MCF 10A (cell line): ENCODE data around the gene DIP2A. TPM values are rescaled to one million over a fixed set of nuclear protein-coding genes. Genes with fewer than 3 reads are reported as not detected.

Source experiments
- BruUV-seq: library from RNA; stranded (reverse); fragments of 400-500 nt; replicated peaks from 2 replicates; lab custom pipeline; 2021; lab: Mats Ljungman, UMichigan
- CTCF ChIA-PET: fragments of 300-600 bp; sonication (Branson Sonifier 250); formaldehyde crosslinking; extraction: SDS; loops from one replicate; lab custom pipeline; 2021; ENCODE audit warnings: antibody characterized with exemption, inconsistent platforms; lab: Yijun Ruan, JAX
- POLR2A ChIA-PET: fragments of 300-600, 350-650 bp; sonication (Branson Sonifier 250); formaldehyde crosslinking; extraction: SDS; loops from one replicate; lab custom pipeline; 2020; ENCODE audit warnings: antibody characterized with exemption, inconsistent platforms; lab: Yijun Ruan, JAX
- DNase-seq: peaks from one replicate; pipeline ENCODE4 v3.0.0-alpha.2; 2018; ENCODE audit not compliant: unreplicated experiment
- H3K27ac Mint-ChIP-seq: one replicate; pipeline ENCODE4 v1.8.0; 2022; ENCODE audit warnings: mild to moderate bottlenecking, low read depth, mixed read lengths; ENCODE audit not compliant: unreplicated experiment
- H3K27me3 Mint-ChIP-seq: one replicate; pipeline ENCODE4 v1.8.0; 2022; ENCODE audit warnings: mixed read lengths; ENCODE audit not compliant: insufficient read depth, unreplicated experiment
- H3K36me3 Mint-ChIP-seq: one replicate; pipeline ENCODE4 v1.8.0; 2022; ENCODE audit warnings: mild to moderate bottlenecking, moderate library complexity, mixed read lengths; ENCODE audit not compliant: insufficient read depth, unreplicated experiment
- H3K4me1 Mint-ChIP-seq: one replicate; pipeline ENCODE4 v1.8.0; 2022; ENCODE audit warnings: mixed read lengths; ENCODE audit not compliant: insufficient read depth, unreplicated experiment
- H3K4me3 Mint-ChIP-seq: one replicate; pipeline ENCODE4 v1.8.0; 2022; ENCODE audit warnings: mild to moderate bottlenecking, moderate library complexity, mixed read lengths; ENCODE audit not compliant: unreplicated experiment
- H3K9me3 Mint-ChIP-seq: one replicate; pipeline ENCODE4 v1.8.0; 2022; ENCODE audit warnings: mixed read lengths; ENCODE audit not compliant: unreplicated experiment
- intact Hi-C: fragments of 100-400 bp; cut with micrococcal nuclease; formaldehyde crosslinking; loops from 2 replicates; pipeline ENCODE4 v1.14.1; 2022
- total RNA-seq: library from RNA; stranded (reverse); gene quantifications from 2 replicates; pipeline ENCODE4 v1.2.3, GENCODE V29; 2022
- TF ChIP-seq, protein P1 (sequence below): fragments of 200-600 bp; IDR thresholded peaks from one replicate; pipeline ENCODE4 v1.8.0; 2022; ENCODE audit warnings: antibody characterized with exemption, mild to moderate bottlenecking; ENCODE audit not compliant: unreplicated experiment

DIP2A gene
- total RNA-seq, 1 experiment from 2014 or later: 39.6 TPM

DNA sequence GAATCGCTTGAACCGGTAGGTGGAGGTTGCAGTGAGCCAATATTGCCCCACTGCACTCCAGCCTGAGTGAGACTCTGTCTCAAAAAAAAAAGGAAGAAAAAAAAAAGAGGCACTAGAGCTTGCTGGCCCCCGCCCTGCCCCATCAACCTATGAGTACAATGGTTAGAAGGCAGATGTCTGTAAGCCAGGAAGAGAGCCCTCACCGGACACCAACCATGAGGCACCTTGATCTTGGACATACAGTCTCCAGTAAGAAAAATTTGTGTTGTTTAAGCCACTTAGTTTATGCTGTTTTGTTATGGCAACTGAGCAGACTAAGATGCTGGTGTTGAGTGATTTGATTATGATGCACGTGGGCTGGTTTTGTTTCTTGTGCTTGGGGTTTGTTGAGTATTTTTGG lies 34.2 kb downstream of the DIP2A start:
- Mint-ChIP-seq H3K9me3 (no peaks in the 10 kb centered on the region), H3K36me3 (peaks cover 33% of the 10 kb centered on the region), H3K4me1 (no peaks in the 10 kb centered on the region), H3K4me3 (no peak overlapping the region), H3K27ac (no peak overlapping the region), H3K27me3 (no peaks in the 10 kb centered on the region)
- no TSS peak for BruUV-seq
- TF ChIP-seq, protein P1, sequence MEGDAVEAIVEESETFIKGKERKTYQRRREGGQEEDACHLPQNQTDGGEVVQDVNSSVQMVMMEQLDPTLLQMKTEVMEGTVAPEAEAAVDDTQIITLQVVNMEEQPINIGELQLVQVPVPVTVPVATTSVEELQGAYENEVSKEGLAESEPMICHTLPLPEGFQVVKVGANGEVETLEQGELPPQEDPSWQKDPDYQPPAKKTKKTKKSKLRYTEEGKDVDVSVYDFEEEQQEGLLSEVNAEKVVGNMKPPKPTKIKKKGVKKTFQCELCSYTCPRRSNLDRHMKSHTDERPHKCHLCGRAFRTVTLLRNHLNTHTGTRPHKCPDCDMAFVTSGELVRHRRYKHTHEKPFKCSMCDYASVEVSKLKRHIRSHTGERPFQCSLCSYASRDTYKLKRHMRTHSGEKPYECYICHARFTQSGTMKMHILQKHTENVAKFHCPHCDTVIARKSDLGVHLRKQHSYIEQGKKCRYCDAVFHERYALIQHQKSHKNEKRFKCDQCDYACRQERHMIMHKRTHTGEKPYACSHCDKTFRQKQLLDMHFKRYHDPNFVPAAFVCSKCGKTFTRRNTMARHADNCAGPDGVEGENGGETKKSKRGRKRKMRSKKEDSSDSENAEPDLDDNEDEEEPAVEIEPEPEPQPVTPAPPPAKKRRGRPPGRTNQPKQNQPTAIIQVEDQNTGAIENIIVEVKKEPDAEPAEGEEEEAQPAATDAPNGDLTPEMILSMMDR: no peak
- ChIA-PET CTCF (no interaction called here), POLR2A (interaction anchor here (0.6 kb wide), 1 partner anchor 23 kb away, joined by 4 read pairs; no protein-coding TSS in a partner anchor)
- intact Hi-C loops: no loop called here
- no peak for DNase-seq

DNA sequence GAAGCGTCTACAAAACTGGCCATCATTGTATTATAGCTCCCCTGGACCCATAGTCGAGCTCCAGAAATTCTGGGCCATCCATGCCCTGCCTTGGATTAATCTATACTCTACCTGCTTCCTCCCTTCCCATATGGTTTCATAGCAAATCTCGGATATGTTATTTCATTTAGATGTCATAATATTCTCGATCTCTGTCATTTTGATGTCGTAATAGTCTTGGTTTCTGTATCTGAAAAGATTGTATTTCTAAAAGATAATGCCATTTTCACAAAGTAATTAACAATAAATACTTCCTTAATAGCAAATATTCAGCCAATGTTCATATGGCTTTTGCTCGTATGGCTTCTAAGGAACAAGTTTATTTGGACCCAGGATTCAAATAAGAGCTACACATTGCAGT lies 35.1 kb downstream of the DIP2A start:
- TF ChIP-seq, protein P1: no peak
- no peaks in the 10 kb centered on the region for H3K27me3 Mint-ChIP-seq
- no peak overlapping the region for H3K27ac Mint-ChIP-seq
- no peak for DNase-seq
- H3K36me3 Mint-ChIP-seq: peaks cover 38% of the 10 kb centered on the region
- no peaks in the 10 kb centered on the region for H3K4me1 Mint-ChIP-seq
- ChIA-PET POLR2A (no interaction called here), CTCF (interaction anchor here (0.7 kb wide), 1 partner anchor 462 kb away, joined by 4 read pairs; no protein-coding TSS in a partner anchor)
- no peak overlapping the region for H3K4me3 Mint-ChIP-seq
- intact Hi-C loops: no loop called here
- no peaks in the 10 kb centered on the region for H3K9me3 Mint-ChIP-seq
- no TSS peak for BruUV-seq

DNA sequence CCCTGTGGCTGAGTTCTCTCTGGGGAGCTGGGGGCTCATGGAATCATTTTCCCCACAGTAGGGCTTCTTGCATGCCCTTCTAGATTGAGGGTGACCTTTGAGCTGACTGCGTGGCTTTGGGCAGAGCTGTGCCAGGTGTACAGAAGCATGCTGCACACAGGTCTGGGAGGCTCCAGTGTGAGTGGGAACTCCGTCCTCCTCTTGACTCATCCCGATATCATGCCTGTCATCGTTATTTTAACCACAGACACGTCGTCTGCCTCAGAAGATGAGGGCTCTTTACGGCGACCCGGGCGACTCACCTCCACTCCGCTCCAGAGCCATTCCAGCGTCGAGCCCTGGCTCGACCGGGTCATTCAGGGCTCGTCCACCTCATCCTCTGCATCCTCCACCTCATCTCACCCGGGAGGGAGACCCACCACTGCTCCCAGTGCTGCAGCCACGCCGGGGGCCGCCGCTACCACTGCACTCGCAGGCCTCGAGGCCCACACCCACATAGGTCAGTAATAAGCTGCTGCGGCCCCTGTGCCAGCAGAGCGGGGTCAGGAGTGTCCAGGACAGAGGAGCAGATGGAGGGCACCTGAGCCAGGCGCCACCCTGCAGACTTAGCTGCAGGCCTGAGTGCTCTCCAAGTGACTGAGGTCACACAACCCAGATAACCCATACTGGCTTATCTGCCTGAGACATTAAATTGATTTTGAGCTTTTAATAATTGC lies 39.8 kb downstream of the DIP2A start:
- Mint-ChIP-seq H3K27me3 (no peaks in the 10 kb centered on the region), H3K4me3 (no peak overlapping the region), H3K36me3 (peaks cover 15% of the 10 kb centered on the region), H3K4me1 (no peaks in the 10 kb centered on the region), H3K9me3 (no peaks in the 10 kb centered on the region), H3K27ac (no peak overlapping the region)
- CTCF ChIA-PET: no interaction called here
- intact Hi-C loops: no loop called here
- POLR2A ChIA-PET: interaction anchor here (0.8 to 1.8 kb wide), 3 partner anchors 17 to 44 kb away, joined by 3 to 5 read pairs (median 4); no protein-coding TSS in a partner anchor
- TF ChIP-seq, protein P1: no peak
- BruUV-seq: no TSS peak
- no peak for DNase-seq

DNA sequence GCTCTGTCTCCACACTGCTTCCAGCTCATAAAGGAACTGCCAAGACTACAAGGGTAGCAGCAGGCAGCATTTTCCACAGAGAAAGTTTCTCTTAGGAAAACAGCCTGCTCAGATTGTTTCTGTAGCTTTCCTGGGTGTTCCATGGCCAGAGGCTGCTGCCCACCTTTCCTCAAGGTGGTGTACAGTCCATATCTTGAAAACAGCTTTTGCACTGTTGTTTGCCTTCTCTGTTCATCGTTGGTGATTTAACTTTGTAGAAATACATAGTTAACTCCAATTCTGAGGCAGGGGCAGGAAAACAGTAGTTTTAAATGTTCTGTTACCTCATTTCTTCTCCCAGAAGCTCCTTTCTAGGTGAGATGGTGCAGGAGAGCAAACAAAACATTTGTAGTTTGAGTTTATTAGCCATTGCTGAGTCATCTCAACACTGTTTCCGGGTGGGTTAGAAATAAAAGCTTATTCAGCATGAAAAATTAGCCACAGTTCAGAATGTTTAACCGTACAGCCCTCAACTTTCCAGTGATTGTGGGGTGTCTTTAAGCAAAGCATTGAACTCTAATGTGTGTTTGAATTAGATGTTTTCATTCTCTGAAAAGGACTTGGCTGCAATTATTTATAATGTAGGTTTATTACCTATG lies 41.7 kb downstream of the DIP2A start:
- Mint-ChIP-seq H3K36me3 (peaks cover 26% of the 10 kb centered on the region), H3K27me3 (no peaks in the 10 kb centered on the region), H3K27ac (peak overlapping the region; percentile 23), H3K4me1 (no peaks in the 10 kb centered on the region), H3K4me3 (no peak overlapping the region), H3K9me3 (no peaks in the 10 kb centered on the region)
- POLR2A ChIA-PET: interaction anchor here (0.5 to 2.3 kb wide), 9 partner anchors 9 to 324 kb away, joined by 3 to 6 read pairs (median 4); no protein-coding TSS in a partner anchor
- BruUV-seq: no TSS peak
- CTCF ChIA-PET: no interaction called here
- peak; percentile 30 for DNase-seq
- TF ChIP-seq, protein P1: no peak
- intact Hi-C loops: no loop called here
